Right ventricle myocardium inferior (tissue), 1 donor: ENCODE results near the gene RPN2. TPM values are rescaled to one million over a fixed set of nuclear protein-coding genes. Genes with fewer than 3 reads are reported as not detected.

Experiments used
- ATAC-seq: fragments of 200-7000 bp; cut with Tn5 transposase; one replicate; pipeline ENCODE4 v1.9.1; 2020; ENCODE audit warnings: mild to moderate bottlenecking, moderate library complexity
- DNase-seq: peaks from one replicate; pipeline ENCODE4 v3.0.0; 2021; ENCODE audit errors: missing footprints
- intact Hi-C: fragments of 100-400 bp; cut with DNase I; formaldehyde crosslinking; loops from one replicate; pipeline ENCODE4 v1.11.0; 2022
- total RNA-seq: library from RNA; stranded (reverse); fragmentation: NEBNext Ultra II Directional; extraction: Animal tissue kit (Norgen Biotek cat#: 25700); gene quantifications from one replicate; pipeline ENCODE4 v1.2.1, GENCODE V29; 2021
- donor health status: DM: no; HTN: yes; CAD: no; lungs with severe emphysema.

The RPN2 gene
- total RNA-seq, 1 donor from 2014 or later: 100 TPM

- intact Hi-C loops: no loop called here
- DNase-seq: no peak
- no peak for ATAC-seq
Observed at GRCh38 chr20:37254114-37254878, 75.2 kb downstream of the RPN2 start.

- ATAC-seq (no peak), DNase-seq (no peak)
- intact Hi-C loops: no loop called here
Observed at GRCh38 chr20:37256286-37256685, 77.2 kb downstream of the RPN2 start.

- no peak for ATAC-seq
- intact Hi-C loops: no loop called here
Observed at GRCh38 chr20:37257530-37257929, 78.4 kb downstream of the RPN2 start.

GRCh38 chr20:37257988-37258387, 78.9 kb downstream of the RPN2 start:
- intact Hi-C loops: no loop called here
- ATAC-seq: no peak
- no peak for DNase-seq

More at GRCh38 chr20:37257530-37257929, 78.4 kb downstream of the RPN2 start:
- no peak for DNase-seq

- intact Hi-C loops: no loop called here
- ATAC-seq: no peak
Observed at GRCh38 chr20:37259031-37259430, 79.9 kb downstream of the RPN2 start.

GRCh38 chr20:37259865-37260264, 80.7 kb downstream of the RPN2 start:
- intact Hi-C loops: no loop called here
- DNase-seq (no peak), ATAC-seq (no peak)

More at GRCh38 chr20:37259031-37259430, 79.9 kb downstream of the RPN2 start:
- DNase-seq: no peak

- intact Hi-C loops: no loop called here
- no peak for DNase-seq
- no peak for ATAC-seq
Observed at GRCh38 chr20:37260923-37261322, 81.8 kb downstream of the RPN2 start.

GRCh38 chr20:37261714-37262113, 82.6 kb downstream of the RPN2 start, which contains the start of gene GHRH:
GHRH (minus strand) TSS chr20:37261814; CDS start chr20:37256889, 4,925 bp downstream.
- ATAC-seq (no peak), DNase-seq (no peak)
- intact Hi-C loops: no loop called here

GRCh38 chr20:37262505-37262904, 83.4 kb downstream of the RPN2 start:
- DNase-seq: no peak
- no peak for ATAC-seq
- intact Hi-C loops: no loop called here

- intact Hi-C loops: no loop called here
- DNase-seq (no peak), ATAC-seq (no peak)
Observed at GRCh38 chr20:37263686-37264085, 84.6 kb downstream of the RPN2 start.

GRCh38 chr20:37265152-37265551, 86.0 kb downstream of the RPN2 start:
- ATAC-seq (no peak), DNase-seq (no peak)
- intact Hi-C loops: no loop called here

GRCh38 chr20:37266940-37267666, 88.0 kb downstream of the RPN2 start:
- DNase-seq: no peak
- ATAC-seq: no peak
- intact Hi-C loops: no loop called here

GRCh38 chr20:37267667-37268313, 88.7 kb downstream of the RPN2 start:
- intact Hi-C loops: loop anchor here (2.0 kb wide), 1 partner anchor 73 kb away; no protein-coding TSS in a partner anchor

GRCh38 chr20:37270576-37271420, 91.7 kb downstream of the RPN2 start:
- DNase-seq: no peak
- ATAC-seq: peak; percentile 45
- intact Hi-C loops: loop anchor here (1.0 kb wide), 1 partner anchor 264 kb away; no protein-coding TSS in a partner anchor

More at GRCh38 chr20:37267667-37268313, 88.7 kb downstream of the RPN2 start:
- no peak for ATAC-seq
- DNase-seq: no peak

GRCh38 chr20:37271421-37271768, 92.3 kb downstream of the RPN2 start:
- DNase-seq (no peak), ATAC-seq (no peak)
- intact Hi-C loops: no loop called here

- intact Hi-C loops: no loop called here
- DNase-seq (no peak), ATAC-seq (no peak)
Observed at GRCh38 chr20:37273988-37274387, 94.9 kb downstream of the RPN2 start.

- intact Hi-C loops: no loop called here
Observed at GRCh38 chr20:37274851-37275524, 95.9 kb downstream of the RPN2 start.

More at GRCh38 chr20:37274851-37275524, 95.9 kb downstream of the RPN2 start:
- ATAC-seq (no peak), DNase-seq (no peak)
